Sigmoid colon (tissue), 7 donors: ENCODE measurements around the gene PLEKHG3. TPM values are rescaled to one million over a fixed set of nuclear protein-coding genes. Genes with fewer than 3 reads are reported as not detected.

ENCODE experiments used
- DNase-seq: peaks from one replicate; pipeline ENCODE4 v3.0.0-alpha.2; 2019
- H3K27ac ChIP-seq, 4 donors: fragments of 200-600 bp; sonication (generic); one replicate each; pipeline ENCODE4 v1.5.1; 2016 to 2019; ENCODE audit warnings: mild to moderate bottlenecking in 1 of 4
- H3K27me3 ChIP-seq, 3 donors: fragments of 200-600 bp; sonication (generic); one replicate each; pipeline ENCODE4 v1.5.1; 2019; ENCODE audit warnings: mild to moderate bottlenecking in 1 of 3
- H3K36me3 ChIP-seq, 4 donors: fragments of 200-600 bp; sonication (generic); one replicate each; pipeline ENCODE4 v1.5.1; 2016 to 2019
- H3K4me1 ChIP-seq, 4 donors: fragments of 200-600 bp; sonication (generic); one replicate each; pipeline ENCODE4 v1.5.1; 2017 to 2019
- H3K4me3 ChIP-seq, 4 donors: fragments of 200-600 bp; sonication (generic); one replicate each; pipeline ENCODE4 v1.5.1; 2017 to 2019; ENCODE audit warnings: mild to moderate bottlenecking in 2 of 4, moderate library complexity in 1 of 4
- H3K9me3 ChIP-seq, 4 donors: fragments of 200-600 bp in 3 of 4; sonication (generic) in 3 of 4; one replicate each; pipeline versions ENCODE4 v1.5.1 to v1.6.1; 2013 to 2019
- CTCF ChIP-seq, 4 experiments: fragments of 450-650 bp in 3 of 4; fragments of 200-600 bp in 1 of 4; IDR thresholded peaks; one replicate each; pipeline ENCODE4 v1.5.1; 2016 to 2019; ENCODE audit warnings: antibody characterized with exemption in 4 of 4, mild to moderate bottlenecking in 3 of 4, moderate library complexity in 2 of 4
- EP300 ChIP-seq, 4 donors: sonication (generic); formaldehyde crosslinking; IDR thresholded peaks; one replicate each; pipeline ENCODE4 v1.6.1; 2017; ENCODE audit warnings: antibody characterized with exemption in 4 of 4
- POLR2A ChIP-seq, 2 donors: fragments of 450-650 bp; IDR thresholded peaks; one replicate each; pipeline ENCODE4 v1.6.1; 2016; ENCODE audit warnings: antibody characterized with exemption in 2 of 2, mild to moderate bottlenecking in 2 of 2, moderate library complexity in 2 of 2
- POLR2AphosphoS5 ChIP-seq, 4 donors: sonication (generic); formaldehyde crosslinking; IDR thresholded peaks; one replicate each; pipeline ENCODE4 v1.6.1; 2017; ENCODE audit warnings: antibody characterized with exemption in 4 of 4
- WGBS, 2 donors: extraction: QIAGEN DNeasy Blood & Tissue Kit; methylation state at CpG; one replicate each; pipeline ENCODE4 v1.1.7; 2013; 5-methylcytosine and 5-hydroxymethylcytosine counted together
- intact Hi-C: fragments of 100-400 bp; cut with DNase I; formaldehyde crosslinking; loops from one replicate; pipeline ENCODE4 v1.15.1; 2023
- polyA plus RNA-seq, 3 donors: library from polyadenylated mRNA; stranded (reverse); fragments of 200-250 nt; gene quantifications; one replicate each; pipeline ENCODE4 v1.2.3, GENCODE V29; 2013
- total RNA-seq, 4 donors: library from RNA; depleted of rRNA; stranded (reverse); fragments of >200 nt; gene quantifications; one replicate each; pipeline ENCODE4 v1.1.0, GENCODE V29; 2016
- donor health status: healthy with polysubstance abuse.
- donor health status: Bipolar disorder and iron deficiency.
- donor health status: healthy.

Gene PLEKHG3
- total and polyA plus RNA-seq, 7 donors: 16.9 to 67.9 (median 34.4) TPM

- H3K4me3 ChIP-seq: no peak overlapping the region
- H3K36me3 ChIP-seq: no peaks in the 10 kb centered on the region
- no peak for DNase-seq
- H3K9me3 ChIP-seq: no peaks in the 10 kb centered on the region
- no peaks in the 10 kb centered on the region for H3K27me3 ChIP-seq
- 85 to 91% methylated on average over 5 of the region's 5 CpGs for WGBS, 2 donors
- intact Hi-C loops: no loop called here
- peak overlapping the region in 3 of 4 donors; percentile 85 to 90 (median 86) for H3K27ac ChIP-seq
- H3K4me1 ChIP-seq: peaks cover 0 to 78% (median 75%) of the 10 kb centered on the region in 4 donors
- TF ChIP-seq POLR2A (IDR thresholded peaks at IDR 0.05): no peak
- TF ChIP-seq CTCF (IDR thresholded peaks at IDR 0.05): no peak
- no peak for TF ChIP-seq POLR2AphosphoS5 (IDR thresholded peaks at IDR 0.05)
- no peak for TF ChIP-seq EP300 (IDR thresholded peaks at IDR 0.05)
Observed at GRCh38 chr14:64714432-64715025, 10.3 kb downstream of the PLEKHG3 start.

GRCh38 chr14:64715146-64715627 lies 11.0 kb downstream of the PLEKHG3 start:
- H3K4me1 ChIP-seq: peaks cover 0 to 78% (median 75%) of the 10 kb centered on the region in 4 donors
- H3K9me3 ChIP-seq: no peaks in the 10 kb centered on the region
- H3K4me3 ChIP-seq: peak overlapping the region in 3 of 4 donors; percentile 42 to 51 (median 46)
- peak; percentile 48 for DNase-seq
- TF ChIP-seq POLR2A (IDR thresholded peaks at IDR 0.05) (no peak), EP300 (IDR thresholded peaks at IDR 0.05) (no peak), CTCF (IDR thresholded peaks at IDR 0.05) (no peak), POLR2AphosphoS5 (IDR thresholded peaks at IDR 0.05) (no peak)
- no peaks in the 10 kb centered on the region for H3K36me3 ChIP-seq
- H3K27ac ChIP-seq: peak overlapping the region; percentile 82 to 90 (median 86)
- H3K27me3 ChIP-seq: no peaks in the 10 kb centered on the region
- intact Hi-C loops: no loop called here
- 52 to 66% methylated on average over 4 of the region's 4 CpGs for WGBS, 2 donors

GRCh38 chr14:64715628-64716412 lies 11.6 kb downstream of the PLEKHG3 start:
- no peaks in the 10 kb centered on the region for H3K9me3 ChIP-seq
- intact Hi-C loops: loop anchor here (2.0 kb wide), 1 partner anchor 35 kb away; no protein-coding TSS in a partner anchor
- DNase-seq: peak; percentile 71
- peak overlapping the region; percentile 22 to 51 (median 44) for H3K4me3 ChIP-seq
- TF ChIP-seq POLR2A (IDR thresholded peaks at IDR 0.05) (no peak), POLR2AphosphoS5 (IDR thresholded peaks at IDR 0.05) (peak in 1 of 4 donors; percentile 14)
- H3K27ac ChIP-seq: peak overlapping the region; percentile 82 to 90 (median 86)
- 12 to 58% methylated on average over 22 of the region's 22 CpGs for WGBS, 2 donors
- no peaks in the 10 kb centered on the region for H3K36me3 ChIP-seq
- peaks cover 0 to 78% (median 75%) of the 10 kb centered on the region in 4 donors for H3K4me1 ChIP-seq
- H3K27me3 ChIP-seq: no peaks in the 10 kb centered on the region

GRCh38 chr14:64717870-64718269 lies 13.6 kb downstream of the PLEKHG3 start:
- Histone ChIP-seq H3K27me3 (no peaks in the 10 kb centered on the region), H3K27ac (peak overlapping the region; percentile 69 to 90 (median 86)), H3K4me1 (peaks cover 0 to 85% (median 85%) of the 10 kb centered on the region in 4 donors), H3K9me3 (no peaks in the 10 kb centered on the region), H3K36me3 (no peaks in the 10 kb centered on the region), H3K4me3 (no peak overlapping the region)
- 16 to 49% methylated on average over 6 of the region's 6 CpGs for WGBS, 2 donors
- TF ChIP-seq EP300 (IDR thresholded peaks at IDR 0.05) (no peak), POLR2AphosphoS5 (IDR thresholded peaks at IDR 0.05) (peak in 2 of 4 donors; percentile 33 to 57), CTCF (IDR thresholded peaks at IDR 0.05) (no peak), POLR2A (IDR thresholded peaks at IDR 0.05) (no peak)
- intact Hi-C loops: loop anchor here (2.0 kb wide), 1 partner anchor 37 kb away; no protein-coding TSS in a partner anchor
- DNase-seq: peak; percentile 73

- no peak for TF ChIP-seq EP300 (IDR thresholded peaks at IDR 0.05)
- TF ChIP-seq POLR2AphosphoS5 (IDR thresholded peaks at IDR 0.05): peak in 2 of 4 donors; percentile 33 to 46
- no peak for TF ChIP-seq CTCF (IDR thresholded peaks at IDR 0.05)
- no peak for TF ChIP-seq POLR2A (IDR thresholded peaks at IDR 0.05)
- Histone ChIP-seq H3K27me3 (no peaks in the 10 kb centered on the region), H3K36me3 (no peaks in the 10 kb centered on the region), H3K27ac (peak overlapping the region; percentile 69 to 90 (median 86)), H3K4me1 (peaks cover 0 to 94% (median 94%) of the 10 kb centered on the region in 4 donors), H3K4me3 (no peak overlapping the region), H3K9me3 (no peaks in the 10 kb centered on the region)
- DNase-seq: peak; percentile 66
- 92 to 93% methylated on average over 7 of the region's 7 CpGs for WGBS, 2 donors
- intact Hi-C loops: no loop called here
Observed at GRCh38 chr14:64718762-64719161, 14.5 kb downstream of the PLEKHG3 start.
